Natural killer cell (primary cell): ENCODE measurements around the gene MYH7. TPM values are rescaled to one million over a fixed set of nuclear protein-coding genes. Genes with fewer than 3 reads are reported as not detected.

Source experiments
- ATAC-seq, 3 donors: fragments of 150-1000 bp in 2 of 3; fragments of 200-7000 bp in 1 of 3; cut with Tn5 transposase; 1 replicate in 1 of 3; 2 replicates in 2 of 3; pipeline ENCODE4 v1.10.0; 2021; ENCODE audit warnings: mild to moderate bottlenecking in 2 of 3, moderate library complexity in 2 of 3
- DNase-seq, 2 donors: peaks; one replicate each; pipeline versions ENCODE4 v3.0.0 to v3.0.0-alpha.2; 2013 to 2021; ENCODE audit warnings: mixed read lengths in 1 of 2
- H3K27ac ChIP-seq: one replicate; pipeline ENCODE4 v1.5.1; 2013; ENCODE audit warnings: mild to moderate bottlenecking, low read length
- H3K27me3 ChIP-seq: one replicate; pipeline ENCODE4 v1.6.1; 2013; ENCODE audit warnings: low read length; ENCODE audit not compliant: control insufficient read depth, insufficient read depth
- H3K36me3 ChIP-seq: one replicate; pipeline ENCODE4 v1.6.1; 2013; ENCODE audit warnings: low read length; ENCODE audit not compliant: control insufficient read depth, insufficient read depth
- H3K4me1 ChIP-seq: one replicate; pipeline ENCODE4 v1.6.1; 2013; ENCODE audit warnings: low read length; ENCODE audit not compliant: control insufficient read depth, insufficient read depth
- H3K4me3 ChIP-seq: one replicate; pipeline ENCODE4 v1.5.1; 2013; ENCODE audit warnings: low read length
- H3K9me3 ChIP-seq: one replicate; pipeline ENCODE4 v1.6.1; 2013; ENCODE audit warnings: low read length; ENCODE audit not compliant: control insufficient read depth, insufficient read depth
- H3K27ac Mint-ChIP-seq, 2 donors: one replicate each; pipeline ENCODE4 v1.8.0; 2022; ENCODE audit warnings: mild to moderate bottlenecking in 2 of 2, mixed read lengths in 2 of 2, moderate library complexity in 1 of 2
- H3K27me3 Mint-ChIP-seq, 2 donors: one replicate each; pipeline ENCODE4 v1.8.0; 2022; ENCODE audit warnings: low read depth in 2 of 2, mixed read lengths in 2 of 2
- H3K36me3 Mint-ChIP-seq: one replicate; pipeline ENCODE4 v1.8.0; 2022; ENCODE audit warnings: mixed read lengths
- H3K4me1 Mint-ChIP-seq, 2 donors: one replicate each; pipeline ENCODE4 v1.8.0; 2022; ENCODE audit warnings: mixed read lengths in 2 of 2
- H3K4me3 Mint-ChIP-seq: one replicate; pipeline ENCODE4 v1.8.0; 2022; ENCODE audit warnings: mild to moderate bottlenecking, moderate library complexity, mixed read lengths
- H3K9me3 Mint-ChIP-seq, 2 donors: one replicate each; pipeline ENCODE4 v1.8.0; 2022; ENCODE audit warnings: mixed read lengths in 2 of 2
- WGBS: methylation state at CpG from one replicate; pipeline ENCODE4 v1.1.7; 2013; ENCODE audit warnings: missing lambda C conversion rate; ENCODE audit not compliant: insufficient coverage; 5-methylcytosine and 5-hydroxymethylcytosine counted together
- intact Hi-C: fragments of 100-400 bp; cut with micrococcal nuclease; formaldehyde crosslinking; loops from one replicate; pipeline ENCODE4 v1.14.2; 2022
- total RNA-seq, 4 donors: library from RNA; stranded (reverse); fragments of 120-200 nt in 1 of 4; gene quantifications; one replicate each; pipeline versions ENCODE4 v1.2.3 to v1.2.4, GENCODE V29; 2013 to 2022
- TF ChIP-seq, protein P1 (sequence below): fragments of 200-600 bp; IDR thresholded peaks from one replicate; pipeline ENCODE4 v1.8.0; 2022; ENCODE audit warnings: antibody characterized with exemption

The MYH7 gene
- total RNA-seq, result not detected
- 0.02 TPM for total RNA-seq (2013)

DNA sequence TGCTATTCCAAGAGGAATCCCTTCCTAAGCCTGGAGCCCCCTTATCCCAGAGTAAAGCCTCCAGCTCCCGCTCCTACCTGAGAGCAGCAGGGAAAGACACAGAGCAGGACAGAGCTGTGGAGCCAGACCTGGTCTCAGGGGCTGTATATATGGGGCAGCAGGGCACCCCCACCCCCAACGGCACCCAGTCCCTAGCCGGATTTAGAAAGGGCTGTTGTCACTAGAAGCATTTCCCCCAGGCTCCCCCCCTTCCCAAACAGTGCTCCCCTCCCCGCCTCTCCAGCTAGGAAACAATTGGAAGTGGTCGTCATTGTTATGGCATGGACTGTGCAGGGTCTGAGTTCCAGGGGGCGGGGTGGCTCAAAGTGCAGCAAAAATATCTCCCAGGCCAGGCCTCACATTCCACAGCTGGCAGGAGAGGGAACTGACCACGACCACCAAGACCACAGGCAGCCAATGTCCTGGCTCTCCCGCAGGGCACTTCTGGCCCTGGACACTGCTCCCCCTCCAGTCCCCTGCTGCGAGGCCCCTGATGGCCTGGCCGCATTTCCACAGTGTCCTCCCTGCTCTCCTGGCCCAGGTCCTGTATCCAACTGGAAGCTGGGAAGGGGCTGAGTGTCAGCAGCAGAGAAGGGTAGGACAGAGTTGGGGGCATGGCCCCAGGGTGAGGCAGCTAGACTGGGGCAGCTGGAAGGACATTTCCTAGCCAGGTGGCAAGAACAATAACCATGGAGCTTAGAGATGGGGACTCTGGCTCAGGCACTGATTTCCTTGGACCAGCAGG, at the start of gene MYH7:
TSS of gene MYH7 (minus strand) at position 118 of the 784 bp plus-strand sequence. CDS start 1,928 bp downstream, outside the sequence.
- intact Hi-C loops, result no loop called here
- Histone ChIP-seq H3K27me3 (no peaks in the 10 kb centered on the region), H3K36me3 (no peaks in the 10 kb centered on the region), H3K4me3 (no peak within 1 kb of the TSS), H3K9me3 (no peaks in the 10 kb centered on the region), H3K4me1 (no peaks in the 10 kb centered on the region), H3K27ac (no peak within 1 kb of the TSS)
- WGBS, result 81% methylated on average over 10 of the region's 10 CpGs
- no peak within 1 kb of the TSS for H3K27ac Mint-ChIP-seq
- H3K27me3 Mint-ChIP-seq, result peaks cover 0 to 4% of the 10 kb centered on the region in 2 donors
- no peak for DNase-seq
- H3K4me1 Mint-ChIP-seq, result peaks cover 0 to 6% of the 10 kb centered on the region in 2 donors
- TF ChIP-seq, protein P1, sequence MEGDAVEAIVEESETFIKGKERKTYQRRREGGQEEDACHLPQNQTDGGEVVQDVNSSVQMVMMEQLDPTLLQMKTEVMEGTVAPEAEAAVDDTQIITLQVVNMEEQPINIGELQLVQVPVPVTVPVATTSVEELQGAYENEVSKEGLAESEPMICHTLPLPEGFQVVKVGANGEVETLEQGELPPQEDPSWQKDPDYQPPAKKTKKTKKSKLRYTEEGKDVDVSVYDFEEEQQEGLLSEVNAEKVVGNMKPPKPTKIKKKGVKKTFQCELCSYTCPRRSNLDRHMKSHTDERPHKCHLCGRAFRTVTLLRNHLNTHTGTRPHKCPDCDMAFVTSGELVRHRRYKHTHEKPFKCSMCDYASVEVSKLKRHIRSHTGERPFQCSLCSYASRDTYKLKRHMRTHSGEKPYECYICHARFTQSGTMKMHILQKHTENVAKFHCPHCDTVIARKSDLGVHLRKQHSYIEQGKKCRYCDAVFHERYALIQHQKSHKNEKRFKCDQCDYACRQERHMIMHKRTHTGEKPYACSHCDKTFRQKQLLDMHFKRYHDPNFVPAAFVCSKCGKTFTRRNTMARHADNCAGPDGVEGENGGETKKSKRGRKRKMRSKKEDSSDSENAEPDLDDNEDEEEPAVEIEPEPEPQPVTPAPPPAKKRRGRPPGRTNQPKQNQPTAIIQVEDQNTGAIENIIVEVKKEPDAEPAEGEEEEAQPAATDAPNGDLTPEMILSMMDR, result no peak
- no peak within 1 kb of the TSS for H3K4me3 Mint-ChIP-seq
- H3K36me3 Mint-ChIP-seq, result no peaks in the 10 kb centered on the region
- H3K9me3 Mint-ChIP-seq, result no peaks in the 10 kb centered on the region
- no peak for ATAC-seq

DNA sequence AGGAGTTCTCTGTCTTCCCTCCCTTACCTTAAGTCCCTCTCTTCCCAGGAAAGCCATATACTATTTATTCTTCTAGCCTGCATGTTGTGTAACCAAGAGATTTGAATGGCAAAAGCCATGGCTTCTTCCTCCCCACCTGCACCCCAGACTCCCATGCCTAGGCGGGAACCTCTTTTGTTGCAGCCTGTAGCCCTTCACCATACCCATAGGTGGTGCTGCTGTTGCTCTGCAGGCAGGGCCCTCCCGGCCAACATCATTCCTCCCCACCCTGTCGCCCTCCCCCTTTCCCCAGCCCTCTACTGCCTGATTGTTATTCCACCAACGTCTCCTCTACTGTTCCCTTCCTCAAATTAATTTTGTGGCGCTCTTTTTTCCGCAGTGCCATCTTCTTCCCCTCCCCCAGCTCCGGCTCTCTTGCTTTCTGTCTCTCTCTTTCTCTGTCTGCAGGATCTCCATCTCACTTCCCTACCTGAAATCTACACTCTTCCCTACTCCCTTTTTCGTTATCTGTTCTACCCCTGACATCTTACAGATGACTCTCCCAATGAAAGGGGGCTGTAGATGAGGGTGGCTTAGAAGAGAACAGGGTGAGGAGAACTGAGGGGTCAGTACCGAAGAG, 47.9 kb upstream of the MYH7 start:
- intact Hi-C loops, result no loop called here
- no peaks in the 10 kb centered on the region for H3K27me3 ChIP-seq
- DNase-seq (peak in 1 of 2 donors; percentile 17), ATAC-seq (no peak)
- Mint-ChIP-seq H3K27me3 (no peaks in the 10 kb centered on the region), H3K36me3 (no peaks in the 10 kb centered on the region), H3K27ac (no peak overlapping the region), H3K4me3 (no peak overlapping the region), H3K9me3 (no peaks in the 10 kb centered on the region), H3K4me1 (peaks cover 10 to 11% of the 10 kb centered on the region in 2 donors)
- H3K9me3 ChIP-seq, result no peaks in the 10 kb centered on the region
- TF ChIP-seq, protein P1, result no peak
- no peak overlapping the region for H3K27ac ChIP-seq
- H3K36me3 ChIP-seq, result peaks cover 27% of the 10 kb centered on the region
- H3K4me3 ChIP-seq, result no peak overlapping the region
- WGBS, result 78% methylated on average over 8 of the region's 9 CpGs
- H3K4me1 ChIP-seq, result no peaks in the 10 kb centered on the region

DNA sequence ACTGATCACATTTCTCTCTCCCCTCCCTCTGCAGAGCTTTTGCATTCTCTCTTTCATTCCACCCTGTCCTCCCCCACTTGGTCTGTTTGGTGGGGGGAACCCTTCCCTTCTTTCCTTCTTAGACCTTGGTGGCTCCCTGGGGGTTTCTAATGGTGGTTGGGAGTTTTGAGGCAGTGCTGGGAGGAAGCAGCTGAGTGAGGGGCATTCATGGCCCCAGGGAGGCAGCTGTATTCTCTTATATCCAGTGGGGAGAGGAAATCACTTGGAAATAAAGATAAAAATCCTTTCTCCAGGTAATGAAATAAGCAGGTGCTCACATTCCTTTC, 47.3 kb upstream of the MYH7 start:
- Histone ChIP-seq H3K9me3 (no peaks in the 10 kb centered on the region), H3K4me1 (no peaks in the 10 kb centered on the region), H3K36me3 (peaks cover 31% of the 10 kb centered on the region), H3K4me3 (no peak overlapping the region), H3K27me3 (no peaks in the 10 kb centered on the region), H3K27ac (no peak overlapping the region)
- intact Hi-C loops, result no loop called here
- H3K27ac Mint-ChIP-seq, result no peak overlapping the region
- ATAC-seq (no peak), DNase-seq (no peak)
- H3K9me3 Mint-ChIP-seq, result no peaks in the 10 kb centered on the region
- no peaks in the 10 kb centered on the region for H3K27me3 Mint-ChIP-seq
- H3K36me3 Mint-ChIP-seq, result no peaks in the 10 kb centered on the region
- peaks cover 10 to 15% of the 10 kb centered on the region in 2 donors for H3K4me1 Mint-ChIP-seq
- H3K4me3 Mint-ChIP-seq, result no peak overlapping the region
- TF ChIP-seq, protein P1, result no peak
